ENCODE measurements around the gene UBR4. TPM values are rescaled to one million over a fixed set of nuclear protein-coding genes. Genes with fewer than 3 reads are reported as not detected.

Gene UBR4
- polyA plus RNA-seq, 1 donor from 2014 or later = 49.7 TPM

- Histone ChIP-seq H3F3A (ENCODE audit: insufficient read depth, low read length, poor library complexity, severe bottlenecking) (no peaks in the 10 kb centered on the region), H3K27me3 (ENCODE audit: insufficient read depth, low read depth, low read length) (no peaks in the 10 kb centered on the region), H3K4me2 (ENCODE audit: low read length) (no peak overlapping the region), H3K9ac (ENCODE audit: low read length) (no peak overlapping the region), H3K79me2 (replicated peaks; ENCODE audit: insufficient read depth, low read length) (no peaks in the 10 kb centered on the region), H3K9me3 (ENCODE audit: low read length) (no peaks in the 10 kb centered on the region), H3K27ac (ENCODE audit: low read length) (no peak overlapping the region), H3K9me2 (ENCODE audit: insufficient read depth, low read length) (no peaks in the 10 kb centered on the region), H3K36me3 (ENCODE audit: insufficient read depth, low read length) (peaks cover 22% of the 10 kb centered on the region), H3K4me3 (ENCODE audit: low read length) (no peak overlapping the region), H4K20me1 (ENCODE audit: insufficient read depth) (no peaks in the 10 kb centered on the region), H2AFZ (ENCODE audit: low read depth, low read length) (no peak overlapping the region)
- TF ChIP-seq TAF1 (IDR thresholded peaks at IDR 0.05; ENCODE audit: low read depth) (no peak), POLR2AphosphoS5 (IDR thresholded peaks at IDR 0.05) (no peak), MXI1 (conservative IDR thresholded peaks at IDR 0.05; ENCODE audit: poor library complexity, severe bottlenecking) (no peak), REST (IDR thresholded peaks at IDR 0.05; ENCODE audit: borderline replicate concordance) (no peak), SMC3 (conservative IDR thresholded peaks at IDR 0.05; ENCODE audit: poor library complexity) (no peak), EZH2 (IDR thresholded peaks at IDR 0.05; ENCODE audit: borderline replicate concordance, insufficient read depth, low read length, poor library complexity, severe bottlenecking) (no peak), EP300 (conservative IDR thresholded peaks at IDR 0.05; ENCODE audit: poor library complexity, severe bottlenecking) (no peak), RAD21 (conservative IDR thresholded peaks at IDR 0.05) (no peak), CTCF (IDR thresholded peaks at IDR 0.05; ENCODE audit: poor library complexity, severe bottlenecking) (no peak)
Observed at GRCh38 chr1:19163261-19163660, 46.8 kb downstream of the UBR4 start.

- Histone ChIP-seq H3K4me2 (ENCODE audit: low read length) (no peak overlapping the region), H3K27me3 (ENCODE audit: insufficient read depth, low read depth, low read length) (no peaks in the 10 kb centered on the region), H3K9me2 (ENCODE audit: insufficient read depth, low read length) (no peaks in the 10 kb centered on the region), H3K4me3 (ENCODE audit: low read length) (no peak overlapping the region), H3K9me3 (ENCODE audit: low read length) (no peaks in the 10 kb centered on the region), H4K20me1 (ENCODE audit: insufficient read depth) (no peaks in the 10 kb centered on the region), H3K27ac (ENCODE audit: low read length) (no peak overlapping the region), H3K79me2 (replicated peaks; ENCODE audit: insufficient read depth, low read length) (no peaks in the 10 kb centered on the region), H3F3A (ENCODE audit: insufficient read depth, low read length, poor library complexity, severe bottlenecking) (no peaks in the 10 kb centered on the region), H3K36me3 (ENCODE audit: insufficient read depth, low read length) (peaks cover 30% of the 10 kb centered on the region), H3K9ac (ENCODE audit: low read length) (no peak overlapping the region), H2AFZ (ENCODE audit: low read depth, low read length) (no peak overlapping the region)
- TF ChIP-seq SMC3 (conservative IDR thresholded peaks at IDR 0.05; ENCODE audit: poor library complexity) = no peak
- TF ChIP-seq REST (IDR thresholded peaks at IDR 0.05; ENCODE audit: borderline replicate concordance) = no peak
- no peak for TF ChIP-seq CTCF (IDR thresholded peaks at IDR 0.05; ENCODE audit: poor library complexity, severe bottlenecking)
- no peak for TF ChIP-seq POLR2AphosphoS5 (IDR thresholded peaks at IDR 0.05)
- TF ChIP-seq RAD21 (conservative IDR thresholded peaks at IDR 0.05) = no peak
Observed at GRCh38 chr1:19160831-19161230, 49.2 kb downstream of the UBR4 start.
